Fibroblast of peridontal ligament (primary cell): ENCODE results near the gene DHRS9.

Experiments
- DNase-seq: peaks from one replicate; pipeline ENCODE4 v3.0.0-alpha.2; 2010; ENCODE audit errors: extremely low read depth

Gene DHRS9

GRCh38 chr2:169065864-169066517 lies 3.4 kb upstream of the DHRS9 start:
- peak; percentile 54 for DNase-seq

DNA sequence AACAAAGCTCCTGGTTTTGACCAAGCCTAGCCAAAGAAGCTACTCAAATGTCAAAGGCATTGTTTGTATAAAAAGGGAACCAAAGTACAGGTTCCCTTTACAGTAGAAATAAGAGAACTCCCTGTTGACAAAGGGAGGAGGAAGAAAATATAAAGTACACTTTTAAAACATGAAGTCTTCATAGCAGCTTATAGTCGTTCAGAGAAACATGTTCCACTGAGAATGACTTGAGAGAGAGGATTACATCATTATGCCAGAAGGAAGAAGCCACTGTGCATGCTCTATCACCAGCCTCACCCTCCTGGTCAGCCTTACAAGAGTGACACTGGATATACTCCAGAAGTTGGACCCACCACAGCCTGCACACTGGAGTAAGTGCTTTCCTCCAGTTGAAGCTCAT lies 2.5 kb upstream of the DHRS9 start:
- no peak for DNase-seq

- DNase-seq, result no peak
These were observed 470 bp downstream of the DHRS9 start for GRCh38 chr2:169069833-169070232.

DNA sequence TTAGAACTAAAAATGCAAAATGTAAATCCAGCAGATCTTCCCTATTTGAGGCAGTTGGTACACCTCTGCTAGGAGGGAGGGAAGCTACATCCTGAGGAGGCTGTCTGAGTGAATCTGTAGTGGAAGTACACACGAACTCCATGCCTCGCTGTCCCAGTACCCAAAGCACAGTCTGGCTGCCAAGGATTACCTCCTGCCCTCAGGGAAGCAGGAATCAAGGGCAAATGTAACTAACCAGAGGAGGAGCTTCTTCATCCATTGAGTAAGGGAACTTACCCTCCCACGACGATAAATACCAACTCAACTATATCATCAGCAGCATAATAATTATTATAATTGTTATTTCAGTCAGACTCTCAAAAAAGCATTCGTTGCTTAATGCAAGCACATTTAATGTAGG lies 2.1 kb downstream of the DHRS9 start:
- no peak for DNase-seq

DNA sequence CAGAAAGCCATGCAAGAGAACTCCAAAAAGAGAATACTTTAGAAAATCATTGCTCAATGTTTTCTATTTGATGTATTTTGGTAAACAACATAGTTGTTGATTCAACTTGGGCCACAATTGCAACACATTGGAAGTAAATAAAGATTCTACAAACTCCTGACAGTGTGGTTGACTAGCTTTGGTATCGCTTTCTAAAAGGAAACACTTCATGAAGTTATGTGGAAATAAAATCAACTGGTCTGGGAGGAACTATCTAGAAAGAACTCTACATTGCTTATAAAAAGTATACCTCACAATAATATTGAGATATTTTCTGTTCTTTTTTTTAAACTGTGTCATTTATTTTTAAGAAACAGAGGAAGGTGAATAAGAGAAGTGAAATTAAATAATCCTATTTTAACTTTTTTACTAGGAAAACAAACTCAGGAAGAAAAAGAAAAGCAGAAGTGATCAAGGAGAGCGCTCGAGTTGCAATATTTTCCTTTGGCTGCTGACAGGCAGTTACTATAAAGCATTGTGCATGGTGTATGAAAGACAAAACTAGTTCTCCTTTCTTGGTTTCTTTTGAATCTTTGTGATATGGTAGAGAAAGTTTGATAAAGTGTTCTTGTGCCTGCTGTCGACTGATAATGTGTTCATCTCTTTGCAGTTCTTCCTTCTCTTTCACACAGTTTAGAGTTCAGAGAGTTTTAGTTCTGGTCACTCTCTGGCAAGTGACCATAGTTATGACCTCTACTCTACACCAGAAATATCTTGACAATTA lies 3.0 kb downstream of the DHRS9 start:
- DNase-seq, result no peak

DNA sequence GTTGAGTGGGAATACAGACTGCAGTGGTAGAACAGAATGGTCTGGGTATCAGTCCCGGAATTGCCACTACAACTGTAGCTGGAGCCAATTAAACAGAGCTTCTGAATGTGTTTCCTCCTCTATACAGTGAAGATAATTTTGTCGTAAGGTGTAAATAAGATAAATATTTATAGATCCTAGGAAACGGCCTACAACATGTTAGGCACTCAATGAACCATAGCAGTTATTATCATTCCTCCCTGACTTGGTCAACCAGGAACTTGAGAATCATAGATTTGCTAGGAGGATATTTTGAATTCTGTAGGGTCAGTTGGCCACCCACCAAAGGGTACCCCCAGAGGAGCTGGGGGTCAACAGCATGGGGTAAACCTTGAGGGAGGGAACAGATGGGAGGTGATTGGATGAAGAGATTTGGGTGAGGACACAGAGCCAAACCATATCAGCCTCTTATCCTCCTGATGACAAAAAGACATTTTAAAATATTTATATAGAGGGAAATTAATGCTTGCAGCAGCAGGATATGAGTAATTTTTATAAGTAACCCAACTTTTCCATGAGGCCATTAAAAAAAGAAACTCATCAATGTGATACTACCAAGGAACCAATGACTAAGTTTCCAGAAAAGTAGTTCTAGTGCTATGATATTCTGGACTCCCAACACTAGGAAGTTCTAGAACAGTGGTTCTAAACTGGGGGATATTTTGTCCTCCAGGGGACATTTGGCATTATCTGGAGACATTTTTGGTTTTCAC lies 4.0 kb downstream of the DHRS9 start:
- DNase-seq, result no peak

- no peak for DNase-seq
These were observed 4.8 kb downstream of the DHRS9 start for GRCh38 chr2:169073963-169074751.

- DNase-seq, result no peak
These were observed 8.4 kb downstream of the DHRS9 start for GRCh38 chr2:169077674-169078240.

GRCh38 chr2:169080250-169081069 lies 11.1 kb downstream of the DHRS9 start:
- no peak for DNase-seq

DNA sequence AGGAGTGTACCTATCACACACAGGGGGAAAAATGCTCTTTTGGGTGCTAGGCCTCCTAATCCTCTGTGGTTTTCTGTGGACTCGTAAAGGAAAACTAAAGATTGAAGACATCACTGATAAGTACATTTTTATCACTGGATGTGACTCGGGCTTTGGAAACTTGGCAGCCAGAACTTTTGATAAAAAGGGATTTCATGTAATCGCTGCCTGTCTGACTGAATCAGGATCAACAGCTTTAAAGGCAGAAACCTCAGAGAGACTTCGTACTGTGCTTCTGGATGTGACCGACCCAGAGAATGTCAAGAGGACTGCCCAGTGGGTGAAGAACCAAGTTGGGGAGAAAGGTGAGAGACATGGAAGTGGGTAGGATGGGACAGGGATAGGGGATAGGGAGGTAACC lies 12.2 kb downstream of the DHRS9 start:
- no peak for DNase-seq

- DNase-seq, result no peak
These were observed 13.6 kb downstream of the DHRS9 start for GRCh38 chr2:169082995-169083394.

- peak; percentile 31 for DNase-seq
These were observed 17.6 kb downstream of the DHRS9 start for GRCh38 chr2:169086893-169087467.

DNA sequence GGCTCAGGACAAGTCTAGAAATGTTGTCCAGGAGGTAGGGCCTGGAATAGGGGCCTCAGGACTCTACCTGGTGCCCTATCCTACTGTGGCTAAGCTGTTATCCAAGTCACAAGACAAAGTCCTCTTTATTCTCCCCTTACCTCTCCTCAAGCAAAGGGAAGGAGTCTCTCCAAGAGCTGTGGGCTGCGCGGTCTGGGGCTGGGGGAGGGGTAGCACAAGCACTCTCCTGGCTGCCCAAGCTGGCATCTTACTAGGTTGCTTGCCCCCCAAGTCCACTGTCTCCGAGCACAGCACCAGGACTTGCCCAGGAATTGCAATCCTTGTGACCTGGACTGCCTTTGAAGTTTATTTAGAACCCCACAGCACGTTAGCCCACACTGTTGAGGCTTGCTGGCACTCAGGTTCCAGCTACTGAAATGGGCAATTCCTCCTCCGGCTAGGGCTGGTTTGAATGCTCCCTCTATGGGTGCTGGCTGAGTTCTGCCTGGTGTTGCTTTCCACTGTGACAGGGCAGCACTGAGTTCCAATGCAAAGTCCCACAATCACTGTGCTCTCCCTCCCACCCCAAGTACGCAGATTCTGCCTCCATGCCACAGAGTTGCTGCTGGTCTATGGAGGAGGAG lies 18.5 kb downstream of the DHRS9 start:
- no peak for DNase-seq

- DNase-seq, result no peak
These were observed 19.8 kb downstream of the DHRS9 start for GRCh38 chr2:169089182-169089581.

DNA sequence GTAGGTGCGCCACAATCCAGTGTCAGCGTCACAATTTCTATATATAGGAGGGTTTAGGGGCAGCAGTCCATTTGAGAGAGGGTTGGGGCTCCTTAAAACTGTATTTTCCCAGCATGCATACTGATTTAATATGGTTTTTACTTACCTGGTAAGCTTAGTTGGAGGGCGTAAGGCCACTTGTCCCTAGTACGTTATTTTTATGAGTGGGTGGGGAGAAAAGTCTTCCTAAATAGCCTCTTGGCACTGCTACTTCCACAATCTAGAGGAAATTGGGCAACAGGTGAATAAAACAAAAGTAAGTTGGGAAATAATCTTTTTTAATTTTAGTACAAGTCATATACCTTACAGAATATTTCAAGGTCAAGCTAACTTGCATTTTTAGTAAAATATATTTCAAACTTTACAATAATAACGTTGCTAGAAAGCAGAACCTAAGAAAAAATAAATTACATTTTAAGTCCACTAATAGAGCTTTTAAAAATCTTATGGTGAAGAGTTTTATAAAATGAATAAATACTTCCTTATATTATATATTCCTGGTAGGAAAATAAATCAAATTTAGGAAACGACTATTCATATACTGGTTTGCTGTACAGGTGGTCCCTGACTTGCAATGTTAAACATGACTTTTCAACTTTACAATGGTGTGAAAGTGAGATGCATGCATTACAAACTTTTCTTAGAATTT lies 20.9 kb downstream of the DHRS9 start:
- no peak for DNase-seq

GRCh38 chr2:169091256-169091655 lies 21.9 kb downstream of the DHRS9 start:
- no peak for DNase-seq

DNA sequence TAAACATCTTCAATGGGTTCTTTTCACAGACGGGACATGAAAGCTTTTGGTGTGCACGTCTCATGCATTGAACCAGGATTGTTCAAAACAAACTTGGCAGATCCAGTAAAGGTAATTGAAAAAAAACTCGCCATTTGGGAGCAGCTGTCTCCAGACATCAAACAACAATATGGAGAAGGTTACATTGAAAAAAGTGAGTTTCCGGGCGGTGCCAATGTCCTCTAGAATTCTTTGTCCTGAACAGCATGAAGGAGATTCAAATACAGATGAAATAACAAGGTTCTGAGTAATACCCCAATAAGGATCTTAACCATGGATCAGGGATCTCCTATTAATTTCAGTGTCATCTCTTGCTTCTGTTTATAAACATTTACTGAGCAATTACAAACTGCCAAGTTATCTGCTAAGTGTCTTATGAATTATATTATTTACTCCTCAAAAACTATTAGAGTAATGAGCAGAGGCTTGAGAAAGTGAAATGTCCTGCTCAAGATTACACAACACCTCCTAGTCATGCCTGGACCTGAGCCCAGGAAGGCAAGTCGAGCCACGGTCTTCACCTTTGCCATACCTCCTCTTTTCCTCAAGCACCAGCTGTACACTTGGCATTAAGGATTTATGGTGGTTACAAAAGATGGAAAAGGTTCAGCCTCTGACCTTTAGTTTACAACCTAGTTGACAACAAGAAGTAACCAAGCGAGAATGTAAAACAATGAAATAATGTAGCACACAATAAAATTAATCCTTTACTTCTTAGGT lies 22.6 kb downstream of the DHRS9 start:
- peak; percentile 32 for DNase-seq

- DNase-seq, result no peak
These were observed 24.2 kb downstream of the DHRS9 start for GRCh38 chr2:169093535-169093934.

GRCh38 chr2:169094676-169095075 lies 25.3 kb downstream of the DHRS9 start:
- DNase-seq, result no peak
